Progenitor cell of endocrine pancreas (in vitro differentiated cells): ENCODE results near the gene LMO7. TPM values are rescaled to one million over a fixed set of nuclear protein-coding genes. Genes with fewer than 3 reads are reported as not detected.

Experiments
- DNase-seq: peaks from one replicate; pipeline ENCODE4 v3.0.0; 2021; ENCODE audit warnings: low spot score; ENCODE audit not compliant: unreplicated experiment
- H3K27ac Mint-ChIP-seq: 2 replicates; pipeline ENCODE4 v1.8.0; 2021; ENCODE audit warnings: mild to moderate bottlenecking, moderate library complexity, mixed read lengths
- H3K27me3 Mint-ChIP-seq: 2 replicates; pipeline ENCODE4 v1.8.0; 2021; ENCODE audit warnings: mixed read lengths
- H3K36me3 Mint-ChIP-seq: 2 replicates; pipeline ENCODE4 v1.8.0; 2022; ENCODE audit warnings: mixed read lengths; ENCODE audit not compliant: insufficient read depth
- H3K4me1 Mint-ChIP-seq: 2 replicates; pipeline ENCODE4 v1.8.0; 2021; ENCODE audit warnings: low read depth, mixed read lengths
- H3K4me3 Mint-ChIP-seq: 2 replicates; pipeline ENCODE4 v1.8.0; 2021; ENCODE audit warnings: low read depth, mild to moderate bottlenecking, moderate library complexity, mixed read lengths
- H3K9me3 Mint-ChIP-seq: 2 replicates; pipeline ENCODE4 v1.8.0; 2021; ENCODE audit warnings: low read depth, mixed read lengths
- total RNA-seq: library from RNA; stranded (reverse); gene quantifications from 2 replicates; pipeline ENCODE4 v1.2.1, GENCODE V29; 2021
- TF ChIP-seq, protein P1 (sequence below): fragments of 200-600 bp; sonication (generic); IDR thresholded peaks from one replicate; pipeline ENCODE4 v1.5.0; 2021; ENCODE audit warnings: antibody characterized with exemption, mild to moderate bottlenecking; ENCODE audit not compliant: unreplicated experiment

The LMO7 gene
- total RNA-seq, 1 donor from 2014 or later = 15.0 TPM

DNA sequence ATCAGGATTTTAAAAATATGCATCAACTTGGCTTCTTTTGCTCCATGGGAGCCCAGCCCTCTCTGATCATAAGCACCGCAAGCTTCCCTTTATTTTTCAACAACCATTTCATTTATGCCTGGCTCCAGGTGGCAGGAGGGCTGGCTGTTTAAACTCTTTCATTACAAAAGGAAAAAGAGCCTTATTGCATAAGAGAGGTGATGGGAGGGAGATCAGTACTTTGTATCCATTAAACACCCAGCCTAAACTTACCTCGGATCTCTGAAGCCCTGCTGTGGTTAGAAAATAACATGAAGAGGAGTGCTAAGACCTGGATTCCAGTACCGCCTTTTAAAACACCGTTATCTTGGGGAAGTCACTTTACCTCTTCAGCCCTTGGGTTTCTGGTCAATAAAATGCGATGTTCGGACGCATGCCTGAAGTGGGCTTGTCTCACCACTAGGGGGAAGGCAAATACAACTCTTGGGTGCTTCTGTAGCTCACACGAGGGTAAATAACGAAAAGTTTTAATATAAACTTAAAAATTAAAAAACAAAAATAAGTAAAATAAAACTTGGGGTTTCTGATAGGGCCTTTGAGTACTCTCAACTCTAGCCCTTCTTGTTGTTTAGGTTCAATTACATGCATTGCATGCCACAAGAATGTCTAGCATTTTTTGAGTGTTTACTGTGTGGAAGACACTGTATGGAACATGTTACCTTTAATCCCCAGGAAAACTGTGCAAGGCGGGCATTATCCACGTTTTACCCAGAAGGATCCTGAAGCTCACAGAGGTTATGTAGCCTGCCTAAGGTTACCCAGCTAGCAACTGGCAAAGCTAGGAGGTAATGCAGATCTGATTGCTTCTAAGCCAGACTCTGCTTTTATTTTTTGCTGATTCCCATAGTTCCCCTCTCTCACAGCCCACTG lies 240.3 kb downstream of the LMO7 start:
- Mint-ChIP-seq H3K4me3 (no peak overlapping the region), H3K4me1 (peaks cover 4% of the 10 kb centered on the region), H3K27ac (no peak overlapping the region), H3K27me3 (peaks cover 6% of the 10 kb centered on the region), H3K36me3 (no peaks in the 10 kb centered on the region), H3K9me3 (no peaks in the 10 kb centered on the region)
- TF ChIP-seq, protein P1, sequence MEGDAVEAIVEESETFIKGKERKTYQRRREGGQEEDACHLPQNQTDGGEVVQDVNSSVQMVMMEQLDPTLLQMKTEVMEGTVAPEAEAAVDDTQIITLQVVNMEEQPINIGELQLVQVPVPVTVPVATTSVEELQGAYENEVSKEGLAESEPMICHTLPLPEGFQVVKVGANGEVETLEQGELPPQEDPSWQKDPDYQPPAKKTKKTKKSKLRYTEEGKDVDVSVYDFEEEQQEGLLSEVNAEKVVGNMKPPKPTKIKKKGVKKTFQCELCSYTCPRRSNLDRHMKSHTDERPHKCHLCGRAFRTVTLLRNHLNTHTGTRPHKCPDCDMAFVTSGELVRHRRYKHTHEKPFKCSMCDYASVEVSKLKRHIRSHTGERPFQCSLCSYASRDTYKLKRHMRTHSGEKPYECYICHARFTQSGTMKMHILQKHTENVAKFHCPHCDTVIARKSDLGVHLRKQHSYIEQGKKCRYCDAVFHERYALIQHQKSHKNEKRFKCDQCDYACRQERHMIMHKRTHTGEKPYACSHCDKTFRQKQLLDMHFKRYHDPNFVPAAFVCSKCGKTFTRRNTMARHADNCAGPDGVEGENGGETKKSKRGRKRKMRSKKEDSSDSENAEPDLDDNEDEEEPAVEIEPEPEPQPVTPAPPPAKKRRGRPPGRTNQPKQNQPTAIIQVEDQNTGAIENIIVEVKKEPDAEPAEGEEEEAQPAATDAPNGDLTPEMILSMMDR = peak; percentile 91
- DNase-seq = peak; percentile 33

DNA sequence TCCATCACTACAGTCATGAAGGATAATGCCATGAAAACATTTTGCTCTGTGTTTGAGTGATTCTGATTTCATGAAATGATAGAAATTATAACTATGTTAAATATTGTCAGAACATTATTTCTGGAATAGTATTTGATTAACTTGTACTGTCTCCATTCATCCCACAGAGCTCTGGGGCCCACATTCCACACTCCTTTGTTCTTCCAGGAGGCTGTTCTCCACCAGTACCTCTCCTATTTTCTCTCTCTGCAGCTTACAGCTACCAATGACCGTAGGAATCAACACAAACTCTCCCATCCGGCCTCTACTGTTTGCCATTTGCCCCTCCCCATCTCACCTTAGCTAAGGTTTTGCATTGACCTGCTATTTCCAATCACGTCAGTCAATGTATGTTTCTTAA lies 240.9 kb downstream of the LMO7 start:
- peaks cover 6% of the 10 kb centered on the region for H3K27me3 Mint-ChIP-seq
- peaks cover 4% of the 10 kb centered on the region for H3K4me1 Mint-ChIP-seq
- no peak for DNase-seq
- H3K4me3 Mint-ChIP-seq = no peak overlapping the region
- H3K27ac Mint-ChIP-seq = no peak overlapping the region
- TF ChIP-seq, protein P1 = no peak
- H3K36me3 Mint-ChIP-seq = no peaks in the 10 kb centered on the region
- H3K9me3 Mint-ChIP-seq = no peaks in the 10 kb centered on the region

DNA sequence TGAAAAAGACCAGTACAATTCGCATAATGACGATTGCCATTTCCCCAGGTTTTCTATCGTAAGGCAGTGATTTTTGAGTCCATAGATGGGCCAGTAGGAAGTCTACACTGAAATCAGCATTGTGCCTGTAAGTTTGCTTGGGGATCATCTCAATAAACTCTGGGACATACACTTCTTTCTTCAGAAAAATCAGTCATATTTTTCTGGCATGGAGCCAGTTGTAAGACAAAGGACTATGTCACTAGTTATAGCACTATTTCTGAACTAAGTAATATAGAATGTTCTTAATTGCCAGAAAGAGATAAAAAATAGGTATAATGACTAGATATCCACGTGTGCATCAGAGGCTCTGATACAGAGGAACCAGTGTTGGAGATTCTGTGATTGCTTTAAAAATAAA lies 243.5 kb downstream of the LMO7 start:
- no peak overlapping the region for H3K4me3 Mint-ChIP-seq
- peaks cover 4% of the 10 kb centered on the region for H3K4me1 Mint-ChIP-seq
- TF ChIP-seq, protein P1 = no peak
- peaks cover 6% of the 10 kb centered on the region for H3K27me3 Mint-ChIP-seq
- no peaks in the 10 kb centered on the region for H3K36me3 Mint-ChIP-seq
- H3K27ac Mint-ChIP-seq = no peak overlapping the region
- DNase-seq = no peak
- H3K9me3 Mint-ChIP-seq = no peaks in the 10 kb centered on the region

DNA sequence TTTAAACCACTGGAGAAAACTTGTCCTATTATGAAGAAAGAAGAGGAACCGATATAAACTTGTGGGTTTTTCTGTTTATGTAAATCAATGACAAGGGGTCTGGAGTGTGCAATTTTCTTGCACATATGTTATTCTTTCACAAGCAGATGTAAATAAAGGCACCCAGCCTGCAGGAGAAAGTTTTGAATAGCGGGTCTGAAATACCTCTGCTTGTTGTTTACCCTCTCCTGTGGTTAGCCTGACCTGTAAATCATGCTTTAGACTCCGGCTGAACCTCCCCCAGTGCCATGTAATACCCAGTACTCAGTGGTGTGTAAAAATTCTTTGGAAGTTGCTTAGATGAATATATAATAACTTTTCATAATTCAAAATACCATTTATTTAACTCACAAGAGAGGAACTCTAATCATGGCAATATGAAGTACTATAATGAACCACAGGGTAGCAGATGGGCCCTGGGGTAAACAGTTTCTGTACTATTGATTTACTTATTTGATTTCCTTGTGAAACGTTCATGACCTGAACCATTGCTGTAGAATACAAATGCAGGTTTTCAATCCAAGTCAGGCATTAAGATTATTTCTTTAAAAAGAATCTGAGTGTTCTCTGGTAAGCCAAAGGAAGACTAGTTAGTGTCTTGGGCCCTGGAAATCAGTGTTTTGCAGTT lies 245.1 kb downstream of the LMO7 start:
- Mint-ChIP-seq H3K9me3 (no peaks in the 10 kb centered on the region), H3K27me3 (peaks cover 1% of the 10 kb centered on the region), H3K27ac (no peak overlapping the region), H3K4me1 (peaks cover 4% of the 10 kb centered on the region), H3K4me3 (no peak overlapping the region), H3K36me3 (no peaks in the 10 kb centered on the region)
- TF ChIP-seq, protein P1 = no peak
- DNase-seq = no peak

DNA sequence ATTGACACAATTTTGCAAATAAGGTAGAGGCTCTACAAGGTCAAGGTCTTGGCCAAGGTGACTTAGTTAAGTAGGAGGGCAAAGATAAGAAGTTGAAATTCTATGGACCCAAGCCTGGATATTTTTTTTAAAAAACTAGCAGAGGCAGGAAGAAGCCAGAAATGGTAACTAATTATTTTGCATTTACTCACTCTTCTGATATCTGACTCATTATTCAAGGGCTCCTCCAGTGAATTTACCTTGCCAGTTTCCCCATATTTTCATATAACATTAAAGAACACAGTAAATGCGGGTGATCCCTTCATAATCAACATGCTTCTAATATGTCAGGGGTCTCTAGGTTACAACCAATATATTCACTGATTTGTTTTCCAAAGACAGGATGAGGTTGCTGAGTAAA lies 246.1 kb downstream of the LMO7 start:
- TF ChIP-seq, protein P1 = no peak
- H3K27me3 Mint-ChIP-seq = peaks cover 1% of the 10 kb centered on the region

More for the DNA sequence above, 246.1 kb downstream of the LMO7 start:
- Mint-ChIP-seq H3K36me3 (no peaks in the 10 kb centered on the region), H3K27ac (no peak overlapping the region), H3K4me1 (peaks cover 1% of the 10 kb centered on the region), H3K4me3 (no peak overlapping the region), H3K9me3 (no peaks in the 10 kb centered on the region)
- no peak for DNase-seq
